SU-DHL-6 (cell line): ENCODE data around the gene TMPRSS11B.
"Not testable (repeated sequence)": the region's sequence is repeated elsewhere in the genome, so short reads cannot be mapped to it uniquely, and the experiment has no call there.

ENCODE experiments used
- H2AFZ ChIP-seq: fragments of 200-600 bp; sonication (generic); 2 replicates; pipeline ENCODE4 v1.6.1; 2014; ENCODE audit warnings: low read depth, mild to moderate bottlenecking, moderate library complexity, mixed read lengths, antibody characterized with exemption, low read length; ENCODE audit not compliant: severe bottlenecking
- H3F3A ChIP-seq: fragments of 200-600 bp; shearing (Covaris generic); 2 replicates; pipeline ENCODE4 v1.6.0; 2016; ENCODE audit warnings: antibody characterized with exemption, mild to moderate bottlenecking; ENCODE audit not compliant: insufficient read depth
- H3K27ac ChIP-seq: fragments of 200-600 bp; sonication (generic); 2 replicates; pipeline ENCODE4 v1.5.1; 2016; ENCODE audit warnings: low read depth, mild to moderate bottlenecking, low read length, moderate library complexity, mixed read lengths
- H3K27me3 ChIP-seq: fragments of 200-600 bp; sonication (generic), shearing (Covaris generic); 2 replicates; pipeline ENCODE4 v1.6.0; 2014; ENCODE audit warnings: mild to moderate bottlenecking, low read length
- H3K36me3 ChIP-seq: fragments of 200-600 bp; sonication (generic); 2 replicates; pipeline ENCODE4 v1.6.1; 2014; ENCODE audit warnings: mild to moderate bottlenecking, low read length, mixed read lengths
- H3K4me2 ChIP-seq: fragments of 300-600, 200-600 bp; shearing (Covaris generic), sonication (generic); 2 replicates; pipeline ENCODE4 v1.6.0; 2014; ENCODE audit warnings: low read length, low read depth, mild to moderate bottlenecking; ENCODE audit not compliant: poor library complexity, severe bottlenecking
- H3K4me3 ChIP-seq: fragments of 200-600 bp; sonication (generic); 2 replicates; pipeline ENCODE4 v1.5.1; 2014; ENCODE audit warnings: antibody characterized with exemption, low read length, mild to moderate bottlenecking, mixed read lengths; ENCODE audit not compliant: insufficient read depth, poor library complexity, severe bottlenecking
- H3K79me2 ChIP-seq: fragments of 200-600 bp; sonication (generic); 2 replicates; pipeline ENCODE4 v1.6.1; 2014; ENCODE audit warnings: mild to moderate bottlenecking, low read length, moderate library complexity; ENCODE audit not compliant: insufficient read depth
- H3K9ac ChIP-seq: fragments of 200-600 bp; sonication (generic); 2 replicates; pipeline ENCODE4 v1.7.0; 2014; ENCODE audit warnings: mild to moderate bottlenecking, low read length
- H3K9me2 ChIP-seq: fragments of 200-600 bp; sonication (generic); replicated peaks from 2 replicates; pipeline ENCODE4 v1.6.1; 2014; ENCODE audit warnings: low read length; ENCODE audit not compliant: insufficient read depth
- H3K9me3 ChIP-seq: fragments of 200-600 bp; sonication (generic); 2 replicates; pipeline ENCODE4 v1.6.1; 2014; ENCODE audit warnings: low read length, mixed read lengths; ENCODE audit not compliant: insufficient read depth
- H4K20me1 ChIP-seq: fragments of 200-600 bp; sonication (generic); 2 replicates; pipeline ENCODE4 v1.6.1; 2014; ENCODE audit warnings: low read depth, mild to moderate bottlenecking, antibody characterized with exemption, low read length, moderate library complexity, mixed read lengths
- CTCF ChIP-seq: fragments of 200-600 bp; sonication (generic); IDR thresholded peaks from one replicate; pipeline ENCODE4 v1.5.1; 2017; ENCODE audit warnings: antibody characterized with exemption, mild to moderate bottlenecking, low read length, moderate library complexity; ENCODE audit not compliant: insufficient read depth, poor library complexity, severe bottlenecking
- EZH2phosphoT487 ChIP-seq: fragments of 200-600 bp; sonication (generic), shearing (Covaris generic); conservative IDR thresholded peaks from 2 replicates; pipeline ENCODE4 v1.6.1; 2018; ENCODE audit warnings: mild to moderate bottlenecking, antibody characterized with exemption, low read length, moderate library complexity, mixed read lengths

TMPRSS11B gene

GRCh38 chr4:68287704-68288392 lies 42.4 kb upstream of the TMPRSS11B start:
- Histone ChIP-seq H3K9ac (no peak overlapping the region), H3K4me3 (no peak overlapping the region), H3F3A (no peaks in the 10 kb centered on the region), H3K27ac (no peak overlapping the region), H3K79me2 (no peaks in the 10 kb centered on the region), H3K36me3 (no peaks in the 10 kb centered on the region), H3K9me3 (no peaks in the 10 kb centered on the region), H2AFZ (no peak overlapping the region), H3K9me2 (no peaks in the 10 kb centered on the region), H3K4me2 (no peak overlapping the region), H3K27me3 (no peaks in the 10 kb centered on the region), H4K20me1 (no peaks in the 10 kb centered on the region)
- TF ChIP-seq EZH2phosphoT487 (no peak), CTCF (no peak)

- H3K36me3 ChIP-seq, result no peaks in the 10 kb centered on the region
- H3K9ac ChIP-seq, result no peak overlapping the region
- H3K27me3 ChIP-seq, result no peaks in the 10 kb centered on the region
- TF ChIP-seq CTCF, result no peak
- no peak for TF ChIP-seq EZH2phosphoT487
- no peaks in the 10 kb centered on the region for H3K79me2 ChIP-seq
- H3F3A ChIP-seq, result no peaks in the 10 kb centered on the region
- H2AFZ ChIP-seq, result no peak overlapping the region
- no peak overlapping the region for H3K4me3 ChIP-seq
- no peaks in the 10 kb centered on the region for H3K9me2 ChIP-seq
- no peaks in the 10 kb centered on the region for H4K20me1 ChIP-seq
- H3K27ac ChIP-seq, result no peak overlapping the region
- H3K4me2 ChIP-seq, result no peak overlapping the region
- no peaks in the 10 kb centered on the region for H3K9me3 ChIP-seq
Observed at GRCh38 chr4:68283714-68284113, 38.2 kb upstream of the TMPRSS11B start.

- Histone ChIP-seq H4K20me1 (no peaks in the 10 kb centered on the region), H3K27ac (no peak overlapping the region), H3K27me3 (no peaks in the 10 kb centered on the region), H3K79me2 (no peaks in the 10 kb centered on the region), H3K9ac (no peak overlapping the region), H3K9me2 (no peaks in the 10 kb centered on the region), H3F3A (no peaks in the 10 kb centered on the region), H3K4me3 (no peak overlapping the region), H2AFZ (no peak overlapping the region), H3K36me3 (no peaks in the 10 kb centered on the region), H3K4me2 (no peak overlapping the region), H3K9me3 (no peaks in the 10 kb centered on the region)
- TF ChIP-seq CTCF, result no peak
Observed at GRCh38 chr4:68283095-68283494, 37.6 kb upstream of the TMPRSS11B start.

GRCh38 chr4:68281796-68282740 lies 36.6 kb upstream of the TMPRSS11B start:
- H3K4me2 ChIP-seq, result not testable (repeated sequence)

More at GRCh38 chr4:68281796-68282740, 36.6 kb upstream of the TMPRSS11B start:
- H3F3A ChIP-seq, H2AFZ ChIP-seq, H3K27ac ChIP-seq, H3K27me3 ChIP-seq, H3K9ac ChIP-seq, H3K79me2 ChIP-seq, H3K4me3 ChIP-seq, H4K20me1 ChIP-seq, H3K9me2 ChIP-seq, H3K9me3 ChIP-seq, H3K36me3 ChIP-seq: not testable (repeated sequence)
